NCI-H510A (cell line): ENCODE measurements around the gene BATF3.
A peak's percentile ranks its signal among the peaks of the same experiment; 100 is the strongest.

Experiments used
- DNase-seq: peaks from one replicate; lab custom pipeline; 2025; lab: John Stamatoyannopoulos, UW

The BATF3 gene

GRCh38 chr1:212684521-212685090 is 15.0 kb downstream of the BATF3 start:
- DNase-seq = no peak

- DNase-seq = no peak
Measured at GRCh38 chr1:212684076-212684475, 15.6 kb downstream of the BATF3 start.

GRCh38 chr1:212683357-212683722 is 16.3 kb downstream of the BATF3 start:
- DNase-seq = no peak

GRCh38 chr1:212680680-212681389 is 18.8 kb downstream of the BATF3 start:
- no peak for DNase-seq

GRCh38 chr1:212678456-212679410 is 20.9 kb downstream of the BATF3 start:
- no peak for DNase-seq

- no peak for DNase-seq
Measured at GRCh38 chr1:212677573-212677972, 22.1 kb downstream of the BATF3 start.

GRCh38 chr1:212677136-212677535 is 22.5 kb downstream of the BATF3 start:
- no peak for DNase-seq

- DNase-seq = no peak
Measured at GRCh38 chr1:212675675-212676074, 24.0 kb downstream of the BATF3 start.

GRCh38 chr1:212674872-212675271 is 24.8 kb downstream of the BATF3 start:
- no peak for DNase-seq

GRCh38 chr1:212671342-212672031 is 28.2 kb downstream of the BATF3 start:
- peak; percentile 75 for DNase-seq

GRCh38 chr1:212670882-212671281 is 28.8 kb downstream of the BATF3 start:
- no peak for DNase-seq

- no peak for DNase-seq
Measured at GRCh38 chr1:212670301-212670700, 29.3 kb downstream of the BATF3 start.

GRCh38 chr1:212669600-212669999 is 30.0 kb downstream of the BATF3 start:
- no peak for DNase-seq

- DNase-seq = no peak
Measured at GRCh38 chr1:212669102-212669501, 30.5 kb downstream of the BATF3 start.

- DNase-seq = no peak
Measured at GRCh38 chr1:212668477-212668876, 31.2 kb downstream of the BATF3 start.

GRCh38 chr1:212667223-212668139 is 32.2 kb downstream of the BATF3 start:
- DNase-seq = no peak

GRCh38 chr1:212666116-212666775 is 33.4 kb downstream of the BATF3 start:
- DNase-seq = no peak

- DNase-seq = peak; percentile 71
Measured at GRCh38 chr1:212665241-212666115, 34.2 kb downstream of the BATF3 start.

GRCh38 chr1:212664409-212665199 is 35.0 kb downstream of the BATF3 start:
- no peak for DNase-seq
